Glomerular visceral epithelial cell (primary cell): ENCODE measurements around the gene SIK3.
A peak's percentile ranks its signal among the peaks of the same experiment; 100 is the strongest.

Experiments
- DNase-seq: peaks from one replicate; pipeline ENCODE4 v3.0.0-alpha.2; 2016; ENCODE audit errors: extremely low spot score

Gene SIK3

DNA sequence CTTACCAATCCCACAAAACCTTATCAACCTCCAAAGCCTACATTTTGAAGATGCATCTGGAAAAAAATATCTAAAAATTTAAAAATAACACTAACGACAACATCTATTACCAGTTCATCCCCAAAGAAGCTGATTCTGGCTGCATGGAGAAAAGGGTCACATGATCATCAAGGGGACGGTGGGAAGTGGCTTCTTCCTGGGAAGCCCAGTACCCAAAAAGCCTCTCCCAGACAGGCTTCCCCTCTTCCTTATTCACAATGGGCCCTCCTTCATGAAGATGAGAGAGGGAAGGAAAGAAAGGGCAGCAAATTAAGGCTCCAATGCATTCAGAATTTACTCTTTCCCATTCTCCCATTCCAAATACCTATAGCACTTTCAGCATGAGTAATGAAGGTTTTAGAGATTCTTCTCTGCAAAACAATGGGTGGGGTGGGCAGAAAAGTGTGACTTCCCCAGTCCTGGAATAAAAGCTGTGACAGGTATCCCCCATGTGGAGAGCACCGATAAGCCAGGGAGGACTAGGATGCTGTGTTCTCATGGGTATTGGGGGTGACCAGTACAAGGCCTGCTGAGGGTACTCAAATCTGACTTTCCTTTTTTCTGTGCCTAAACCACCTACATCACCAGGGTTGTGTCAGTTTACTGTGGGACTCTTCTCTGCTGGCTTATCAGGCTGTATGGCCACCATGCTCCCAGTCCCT is 88.2 kb downstream of the SIK3 start:
- DNase-seq: no peak

DNA sequence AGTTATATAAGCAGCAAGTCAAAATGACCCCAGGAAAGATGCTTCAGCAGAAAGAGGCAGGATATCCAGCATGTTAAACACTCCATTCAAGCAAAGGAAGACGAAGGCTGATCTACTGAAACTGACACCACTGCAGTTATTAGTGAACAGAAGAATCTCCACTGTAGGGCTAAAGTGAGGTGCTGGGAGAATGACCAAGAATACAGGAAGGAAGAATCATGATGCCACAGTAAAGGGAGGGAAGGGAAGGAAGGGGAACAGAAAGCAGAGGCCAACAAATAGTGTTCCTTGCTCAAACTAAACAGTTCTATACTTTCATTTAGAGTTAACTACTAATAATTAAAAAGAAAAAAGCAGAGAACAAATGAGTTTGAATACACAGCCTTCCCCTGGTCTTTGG is 92.5 kb downstream of the SIK3 start:
- no peak for DNase-seq

DNA sequence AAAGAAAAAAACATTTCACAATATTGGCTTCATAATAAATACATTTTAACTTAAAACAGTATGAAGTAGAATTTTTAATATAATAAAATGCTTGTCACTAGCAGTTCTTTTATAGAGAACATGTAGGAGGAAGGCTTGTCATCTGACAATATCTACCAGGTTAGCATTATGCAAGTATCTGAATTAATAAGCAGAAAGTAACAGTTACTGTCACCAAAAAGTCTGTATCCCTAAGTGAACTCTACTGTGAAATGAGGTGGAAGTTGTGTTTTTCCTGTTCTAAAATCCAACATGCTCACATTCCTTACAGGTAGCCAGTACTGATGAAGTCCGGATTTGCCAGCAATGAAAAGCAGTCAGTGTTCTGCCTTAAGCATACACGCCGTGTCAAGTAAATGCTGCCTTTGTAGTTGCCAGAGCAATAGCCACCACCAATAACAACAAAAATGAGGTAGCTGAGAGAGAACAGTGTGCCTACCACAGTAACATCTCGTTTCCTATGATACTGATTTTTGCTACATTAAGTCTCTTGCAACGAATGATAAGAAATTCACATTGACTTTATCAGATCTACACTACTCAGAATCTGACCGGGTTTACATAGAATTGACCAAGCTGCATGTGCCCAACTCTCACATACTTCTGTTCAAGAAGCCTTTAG is 95.5 kb downstream of the SIK3 start:
- no peak for DNase-seq

DNA sequence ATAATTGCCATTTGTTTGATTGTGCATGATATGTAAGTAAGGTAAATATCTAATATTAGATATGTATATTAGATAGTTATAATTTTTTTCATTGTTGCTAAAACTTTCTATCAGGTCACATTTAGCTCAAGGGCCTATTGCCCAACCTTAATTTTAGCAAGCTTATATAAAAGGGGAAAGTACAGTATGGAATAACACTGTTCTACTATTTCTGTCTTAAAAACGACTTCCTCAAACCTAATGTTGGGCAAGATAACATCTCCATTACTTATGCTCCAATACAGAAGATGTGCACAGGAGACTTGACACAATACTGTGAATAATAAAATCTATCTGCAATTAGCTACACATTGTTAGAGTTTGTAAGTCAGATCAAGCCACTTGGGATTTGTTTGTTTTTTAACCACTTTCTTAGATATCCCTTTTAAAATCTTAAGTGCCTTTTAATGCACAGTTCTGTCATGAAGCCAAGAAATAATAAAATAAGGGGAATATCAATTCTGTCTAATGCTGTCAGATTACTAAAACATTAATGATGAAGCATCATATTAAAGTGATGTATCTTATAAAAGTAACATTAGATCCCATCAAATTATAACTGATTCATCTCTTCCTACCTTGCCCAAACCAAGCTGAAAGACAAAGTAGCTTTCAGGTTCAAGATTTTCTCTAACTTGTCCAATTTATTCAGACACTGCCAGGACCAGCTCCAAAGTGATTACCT is 98.1 kb downstream of the SIK3 start:
- no peak for DNase-seq

DNA sequence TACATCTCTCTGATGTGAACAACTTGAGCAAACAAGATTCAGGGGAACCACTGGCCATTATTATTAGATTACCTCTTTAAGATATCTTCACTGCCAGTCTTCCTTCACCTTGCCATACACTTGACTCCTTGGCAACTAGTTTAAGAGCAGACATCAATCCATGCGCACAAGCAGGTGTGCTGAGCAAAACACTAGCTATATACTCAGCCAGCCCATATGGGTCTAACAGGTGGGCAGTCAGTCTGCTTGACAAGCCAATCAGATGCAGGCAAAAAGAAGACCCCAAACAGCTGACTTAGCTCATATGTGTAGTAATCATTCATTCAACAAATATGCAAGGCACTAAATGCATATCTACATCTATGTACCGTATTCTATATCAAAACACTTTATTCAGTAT is 101.2 kb downstream of the SIK3 start:
- DNase-seq: no peak

DNA sequence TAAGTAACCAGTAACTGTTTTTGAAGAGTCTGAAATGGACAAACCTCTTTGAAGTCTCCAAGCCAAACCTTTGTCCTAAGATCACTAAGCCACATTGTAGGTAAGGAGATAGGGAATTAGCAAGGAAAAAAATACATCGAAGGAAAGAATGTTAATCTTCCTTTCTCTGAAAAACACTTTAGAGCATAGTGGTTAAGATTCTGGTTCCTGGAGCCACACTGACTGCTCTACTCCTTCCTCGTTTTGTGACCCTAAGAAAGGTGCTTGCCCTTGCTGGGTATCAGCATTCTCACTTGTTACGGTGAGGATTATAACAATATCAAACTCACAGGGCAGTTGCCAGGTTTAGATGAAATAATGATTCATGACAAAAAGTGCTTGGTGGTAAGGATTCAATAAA is 104.0 kb downstream of the SIK3 start:
- DNase-seq: no peak

DNA sequence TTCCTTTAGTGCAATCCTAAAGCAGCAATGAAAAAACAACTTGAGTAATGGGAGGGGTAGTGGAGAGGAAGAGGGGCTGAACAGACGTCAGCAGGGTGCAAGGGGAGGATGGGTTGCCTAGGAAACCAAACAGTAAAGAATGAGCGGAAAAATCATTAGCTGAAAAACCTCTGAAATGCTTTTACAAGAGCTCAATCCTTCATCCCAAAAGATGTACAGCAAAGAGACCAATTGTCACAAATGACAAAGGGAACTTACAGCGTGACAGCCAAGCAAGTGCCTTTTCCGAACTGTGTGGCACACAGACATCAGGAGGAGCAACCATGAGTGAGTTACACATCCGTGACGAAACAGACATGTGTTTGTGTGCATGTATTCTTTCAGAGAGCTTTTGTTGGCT is 104.6 kb downstream of the SIK3 start:
- DNase-seq: no peak

DNA sequence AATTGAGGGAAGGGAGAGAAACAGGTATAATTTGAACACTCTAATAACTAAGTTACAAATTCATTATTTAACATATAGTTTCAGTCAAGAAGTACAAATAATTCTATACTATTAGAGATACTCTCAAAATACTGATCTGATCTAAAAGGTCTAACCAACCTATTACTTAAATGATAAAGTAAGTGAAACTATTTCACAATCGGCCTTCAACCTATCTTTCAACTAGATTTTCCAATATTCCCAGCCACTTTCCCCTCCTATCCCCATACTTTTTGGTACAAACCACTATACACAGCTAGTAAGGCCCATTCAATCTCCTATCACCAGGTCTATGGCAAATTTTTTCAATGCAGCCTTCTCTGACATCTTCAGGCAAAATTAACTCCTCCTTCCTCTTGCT is 106.7 kb downstream of the SIK3 start:
- DNase-seq: no peak

DNA sequence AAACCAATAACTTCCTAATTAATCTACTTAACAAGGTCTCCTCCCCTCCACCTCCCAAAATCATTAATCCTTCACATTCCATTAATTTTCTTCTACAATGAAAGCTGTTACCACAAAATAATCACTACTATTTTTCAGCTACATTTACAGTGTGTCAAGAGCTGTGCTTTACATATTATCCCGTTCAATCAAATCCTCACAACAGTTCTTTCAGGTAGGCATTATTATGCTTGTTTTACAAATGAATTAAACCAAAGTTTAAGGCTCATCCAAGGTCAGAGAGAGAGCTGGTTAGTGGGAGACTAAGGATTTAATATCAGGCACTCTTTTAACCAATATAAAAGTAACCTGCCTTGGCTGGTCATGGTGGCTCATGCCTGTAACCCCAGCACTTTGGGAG is 107.4 kb downstream of the SIK3 start:
- no peak for DNase-seq

DNA sequence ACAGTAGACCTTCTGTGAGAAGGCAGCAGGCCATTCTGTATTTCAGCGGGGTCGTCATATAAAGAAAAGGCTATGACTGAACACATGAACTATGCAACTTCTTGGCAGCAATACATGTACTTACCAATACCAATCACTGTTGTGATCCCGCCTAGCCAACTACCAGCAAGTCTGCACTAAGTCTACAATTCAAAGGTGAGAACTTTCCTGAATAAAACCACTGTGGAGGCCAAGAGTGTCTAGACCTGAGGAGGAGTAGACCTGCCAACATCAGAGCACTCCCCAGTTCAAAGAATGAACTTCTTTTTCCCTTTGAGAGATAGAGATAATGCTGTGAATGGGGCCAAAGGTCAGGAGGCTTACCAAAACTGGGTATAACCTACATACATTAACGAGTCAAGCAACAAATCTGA is 108.2 kb downstream of the SIK3 start:
- DNase-seq: peak; percentile 52

DNA sequence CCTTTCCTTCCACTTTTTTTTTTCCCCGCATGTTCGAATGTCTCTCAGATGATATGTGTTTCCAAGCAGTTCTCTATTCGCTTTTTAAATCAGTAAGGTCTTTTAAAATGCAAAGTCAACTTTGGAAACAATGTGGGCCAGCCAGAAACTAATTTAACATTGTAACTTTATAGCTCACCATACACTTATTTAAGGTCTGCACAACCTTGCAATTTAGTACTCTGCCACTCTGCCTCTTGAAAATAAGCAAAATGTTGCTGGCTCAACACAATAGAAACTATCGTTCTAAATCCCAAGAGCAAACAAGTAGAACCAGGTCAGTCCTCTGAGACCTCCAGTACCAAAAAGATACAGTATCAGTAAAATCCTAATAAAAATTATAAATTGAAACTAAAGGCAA is 109.0 kb downstream of the SIK3 start:
- no peak for DNase-seq

DNA sequence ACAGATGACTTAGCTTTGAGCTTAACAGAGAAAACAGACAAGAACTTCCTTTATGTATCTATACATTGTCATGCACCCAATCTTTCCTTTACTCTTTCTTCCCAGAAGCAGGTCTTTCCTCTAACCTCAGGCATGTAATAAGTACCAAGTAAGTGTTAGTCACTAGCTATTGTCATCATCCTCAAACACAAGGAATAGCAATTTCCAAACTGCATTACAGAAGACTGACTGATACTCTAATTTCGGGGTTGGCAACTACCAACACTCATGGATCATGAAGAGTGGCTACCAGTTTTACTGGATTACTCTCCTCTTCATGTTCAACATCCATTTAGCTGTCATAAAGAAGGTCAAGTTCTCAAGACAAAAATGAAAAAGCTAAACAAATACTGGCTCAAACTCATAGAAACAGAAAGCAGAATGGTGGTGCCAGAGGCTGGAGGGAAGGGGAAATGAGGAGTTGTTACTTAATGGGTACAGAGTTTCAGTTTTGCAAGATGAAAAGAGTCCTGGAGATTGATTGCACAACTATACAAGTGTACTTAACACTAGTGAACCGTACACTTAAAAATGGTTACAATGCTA is 111.6 kb downstream of the SIK3 start:
- peak; percentile 59 for DNase-seq

DNA sequence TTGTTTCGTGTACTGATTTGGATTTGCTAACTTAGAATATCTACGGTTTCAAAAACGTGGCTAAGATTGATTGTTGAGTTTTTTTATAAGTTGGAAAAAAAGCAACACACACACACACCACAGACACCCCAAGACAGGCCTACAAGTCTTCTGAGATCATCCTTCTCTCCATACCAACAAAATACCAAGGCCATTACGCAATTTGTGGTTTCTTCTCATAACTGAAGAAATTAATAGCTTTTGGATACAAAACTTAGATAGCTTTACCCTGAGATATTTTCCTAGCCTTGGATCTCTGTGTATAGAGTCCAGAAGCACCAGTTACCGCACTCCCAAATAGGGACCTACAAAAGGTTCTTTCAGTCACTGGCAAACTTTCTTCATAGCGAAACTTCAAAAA is 113.6 kb downstream of the SIK3 start:
- peak; percentile 87 for DNase-seq

DNA sequence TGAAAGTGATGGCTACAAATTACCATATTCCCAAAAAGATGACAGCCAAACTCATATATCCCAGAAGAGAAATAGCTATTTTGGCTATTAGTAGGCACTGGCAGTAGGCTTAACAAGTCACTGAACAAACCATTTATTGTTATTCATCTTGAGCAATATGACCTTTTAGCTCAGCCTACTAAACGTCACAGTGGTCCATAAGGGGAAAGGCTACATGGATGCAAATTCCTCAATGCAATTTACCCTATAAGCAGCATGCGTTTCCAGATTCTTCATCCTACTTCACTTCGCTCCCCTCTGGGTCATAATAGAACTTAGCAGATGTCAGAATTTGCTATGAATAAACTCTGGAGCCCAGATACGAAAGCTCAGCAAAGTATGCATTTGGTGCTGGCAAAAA is 114.0 kb downstream of the SIK3 start:
- no peak for DNase-seq

DNA sequence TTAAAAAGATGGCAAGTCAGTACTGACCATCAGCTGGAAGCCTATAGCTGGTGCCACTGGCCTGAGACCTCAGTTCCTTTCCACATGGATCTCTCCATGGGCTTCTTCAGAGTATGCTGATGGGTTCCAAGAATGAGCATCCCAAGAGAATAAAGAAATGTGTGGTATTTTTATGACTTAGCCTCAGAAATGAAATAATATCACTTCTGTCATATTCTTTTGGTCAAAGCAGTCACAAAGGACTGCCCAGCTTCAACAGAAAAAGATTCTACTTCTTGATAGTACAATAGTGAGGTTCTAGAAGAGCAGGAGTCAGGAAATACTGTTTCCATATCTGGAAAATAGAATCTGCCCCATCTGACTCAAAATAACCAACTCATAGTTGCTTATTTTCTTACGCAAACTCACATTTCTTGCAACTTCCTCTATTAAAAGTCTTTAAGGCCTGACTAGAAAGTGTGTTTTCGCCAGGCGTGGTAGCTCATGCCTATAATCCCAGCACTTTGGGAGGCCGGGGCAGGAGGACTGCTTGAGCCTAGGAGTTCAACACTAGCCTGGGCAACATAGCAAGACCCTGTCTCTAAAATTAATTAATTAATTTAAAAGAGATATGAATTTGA is 116.9 kb downstream of the SIK3 start:
- no peak for DNase-seq

DNA sequence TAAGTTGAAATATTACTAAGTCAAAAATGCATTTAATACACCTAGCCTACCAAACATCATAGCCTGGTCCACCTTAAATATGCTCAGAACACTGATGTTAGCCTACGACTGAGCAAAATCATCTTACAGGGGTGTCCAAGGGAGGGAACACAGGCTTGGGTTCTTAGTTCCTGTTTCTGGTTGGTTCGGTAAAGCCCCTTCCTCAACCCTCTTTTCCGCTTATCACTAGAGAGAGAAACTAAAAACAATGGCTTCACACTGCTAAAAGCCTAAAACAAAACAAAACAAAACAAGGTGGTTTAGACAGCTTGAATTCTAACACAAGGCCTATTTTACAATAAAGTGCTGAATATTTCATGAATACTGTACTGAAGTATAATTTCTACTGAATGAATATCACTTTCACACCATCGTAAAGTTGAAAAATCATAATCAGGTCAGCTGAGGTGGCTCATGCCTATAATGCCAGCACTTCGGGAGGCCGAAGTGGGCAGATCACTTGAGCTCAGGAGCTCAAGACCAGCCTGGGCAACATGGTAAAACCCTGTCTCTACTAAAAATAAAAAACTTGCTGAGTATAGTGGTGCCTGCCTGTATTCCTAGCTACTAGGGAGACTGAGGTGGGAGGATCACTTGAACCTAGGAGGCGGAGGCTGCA is 118.0 kb downstream of the SIK3 start:
- no peak for DNase-seq

DNA sequence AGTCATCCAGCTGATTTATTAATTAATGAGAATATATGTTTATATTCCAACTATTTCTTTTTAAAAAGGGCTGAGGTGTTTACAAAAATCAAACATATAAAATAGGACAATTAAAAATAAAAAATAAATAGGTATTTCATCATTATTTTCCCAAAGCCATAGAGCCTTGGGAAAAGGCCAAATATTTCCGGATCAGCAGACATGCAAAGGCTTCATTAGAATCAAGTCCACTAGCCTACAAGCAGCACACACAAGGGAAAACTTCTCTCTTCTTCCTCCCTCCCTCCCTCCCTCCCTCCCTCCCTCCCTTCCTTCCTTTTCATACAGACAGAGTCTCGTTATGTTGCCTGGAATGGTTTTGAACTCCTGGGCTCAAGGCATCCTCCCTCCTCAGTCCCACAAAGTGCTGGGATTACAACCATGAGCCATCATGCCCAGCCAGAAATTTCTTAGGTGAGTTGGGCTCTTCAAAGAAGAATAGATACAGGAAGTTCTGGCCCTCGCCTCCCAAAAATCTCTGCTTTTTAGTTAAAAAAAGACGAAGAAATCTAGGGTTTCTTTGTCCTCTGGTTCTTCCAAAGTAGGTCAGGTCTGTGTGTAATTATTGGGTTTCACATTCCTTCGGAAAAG is 121.2 kb downstream of the SIK3 start:
- no peak for DNase-seq

DNA sequence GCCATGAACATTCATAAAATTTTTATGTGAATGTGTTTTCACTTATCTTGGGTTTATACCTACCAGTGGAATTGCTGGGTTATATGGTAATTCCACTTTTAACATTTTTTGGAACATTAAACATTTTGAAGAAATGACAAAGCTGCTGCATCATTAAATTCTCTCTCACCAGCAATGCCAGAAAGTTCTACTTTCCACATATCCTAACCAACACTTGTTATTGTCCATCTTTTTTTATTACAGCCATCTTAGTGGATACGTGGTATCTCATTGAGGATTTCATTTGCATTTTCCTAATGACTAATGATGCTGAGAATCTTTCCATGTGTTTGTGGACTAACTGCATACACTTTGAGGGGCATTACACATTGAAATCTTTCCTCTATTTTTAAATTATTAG is 122.6 kb downstream of the SIK3 start:
- no peak for DNase-seq

DNA sequence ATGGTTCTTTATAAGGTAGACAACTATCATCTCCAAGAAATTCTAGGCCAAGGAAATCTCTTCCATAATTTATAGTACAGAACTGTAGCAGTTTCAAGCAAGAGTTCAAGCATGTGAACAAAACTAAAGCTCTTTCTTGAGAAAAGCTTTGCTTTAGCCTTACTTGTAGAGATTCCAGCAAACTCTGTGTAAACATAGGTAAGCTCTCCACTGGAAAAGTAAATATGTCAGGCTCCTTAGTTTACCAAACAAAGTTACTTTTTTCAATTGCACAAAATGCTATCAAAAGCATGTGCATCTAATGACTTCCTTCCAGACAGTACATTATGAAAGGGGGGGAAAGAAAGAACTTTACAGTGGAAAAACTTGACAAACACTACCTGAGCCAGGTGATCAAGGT is 125.0 kb downstream of the SIK3 start:
- no peak for DNase-seq

DNA sequence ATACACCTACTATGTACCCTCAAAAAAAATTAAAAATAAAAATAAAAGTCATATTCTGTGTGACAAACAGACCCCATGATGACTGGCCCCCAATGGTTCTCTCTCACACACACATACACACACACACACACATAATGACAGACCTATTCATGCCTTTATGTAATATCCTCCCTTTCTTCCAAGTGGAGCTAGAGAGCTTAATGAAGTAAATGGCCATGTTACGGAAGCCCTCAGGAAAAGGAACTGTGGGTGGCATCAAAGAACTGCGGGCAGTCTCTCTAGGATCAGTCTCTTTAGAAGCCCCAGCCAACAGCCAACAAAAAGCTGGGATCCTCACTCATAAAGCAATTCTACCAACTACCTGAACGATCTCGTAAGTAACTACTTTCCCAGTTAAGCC is 125.5 kb downstream of the SIK3 start:
- DNase-seq: no peak
